HG02840 (cell line): Measurements from ENCODE around the gene OR7G3.

Experiments used
- ATAC-seq: cut with Tn5 transposase; IDR thresholded peaks from one replicate; pipeline ENCODE4 v1.9.1; 2021; ENCODE audit warnings: mild to moderate bottlenecking, moderate library complexity, moderate number of reproducible peaks; ENCODE audit not compliant: unreplicated experiment, low FRiP score

The OR7G3 gene

GRCh38 chr19:9109959-9110358, 16.8 kb downstream of the OR7G3 start:
- no peak for ATAC-seq

- ATAC-seq: no peak
Observed at GRCh38 chr19:9107375-9107774, 19.4 kb downstream of the OR7G3 start, which contains the start of gene OR7G2. TSS of gene OR7G2 (minus strand) at chr19:9107475. CDS start at chr19:9103243, 4,232 bp downstream.

DNA sequence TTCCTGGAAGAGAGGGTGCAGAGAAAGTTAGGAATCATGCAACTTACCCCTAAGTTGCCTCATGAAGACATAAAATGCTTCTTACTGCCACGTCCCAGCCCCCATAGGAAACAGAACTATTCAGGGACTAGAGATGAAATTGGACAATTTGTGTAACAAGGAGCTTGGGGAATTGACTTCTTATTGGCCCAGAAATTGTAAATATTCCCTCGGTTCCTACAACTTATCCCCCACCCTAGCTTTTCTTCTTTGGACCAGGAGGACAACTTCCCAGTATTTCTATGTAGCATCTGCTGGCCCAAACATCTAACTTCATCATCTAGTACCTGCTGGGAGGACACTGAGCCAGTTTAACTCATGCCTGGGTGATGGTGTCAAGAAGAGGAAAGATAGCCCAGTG, 40.0 kb downstream of the OR7G3 start, which contains the start of gene OR1M1:
Gene OR1M1 (plus strand): TSS at position 301 of the 400 bp plus-strand sequence. CDS start 6,184 bp downstream, outside the sequence.
- no peak for ATAC-seq

GRCh38 chr19:9078651-9079050, 48.1 kb downstream of the OR7G3 start:
- no peak for ATAC-seq

- ATAC-seq: no peak
Observed at GRCh38 chr19:9076901-9077300, 49.8 kb downstream of the OR7G3 start.
